ENCODE measurements around the gene CENPM.

The CENPM gene

GRCh38 chr22:41933411-41934177 is 13.4 kb downstream of the CENPM start:
- TF ChIP-seq, protein P1, sequence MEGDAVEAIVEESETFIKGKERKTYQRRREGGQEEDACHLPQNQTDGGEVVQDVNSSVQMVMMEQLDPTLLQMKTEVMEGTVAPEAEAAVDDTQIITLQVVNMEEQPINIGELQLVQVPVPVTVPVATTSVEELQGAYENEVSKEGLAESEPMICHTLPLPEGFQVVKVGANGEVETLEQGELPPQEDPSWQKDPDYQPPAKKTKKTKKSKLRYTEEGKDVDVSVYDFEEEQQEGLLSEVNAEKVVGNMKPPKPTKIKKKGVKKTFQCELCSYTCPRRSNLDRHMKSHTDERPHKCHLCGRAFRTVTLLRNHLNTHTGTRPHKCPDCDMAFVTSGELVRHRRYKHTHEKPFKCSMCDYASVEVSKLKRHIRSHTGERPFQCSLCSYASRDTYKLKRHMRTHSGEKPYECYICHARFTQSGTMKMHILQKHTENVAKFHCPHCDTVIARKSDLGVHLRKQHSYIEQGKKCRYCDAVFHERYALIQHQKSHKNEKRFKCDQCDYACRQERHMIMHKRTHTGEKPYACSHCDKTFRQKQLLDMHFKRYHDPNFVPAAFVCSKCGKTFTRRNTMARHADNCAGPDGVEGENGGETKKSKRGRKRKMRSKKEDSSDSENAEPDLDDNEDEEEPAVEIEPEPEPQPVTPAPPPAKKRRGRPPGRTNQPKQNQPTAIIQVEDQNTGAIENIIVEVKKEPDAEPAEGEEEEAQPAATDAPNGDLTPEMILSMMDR (IDR thresholded peaks at IDR 0.05): no peak

GRCh38 chr22:41932353-41932752 is 14.6 kb downstream of the CENPM start:
- TF ChIP-seq, protein P1 (IDR thresholded peaks at IDR 0.05): no peak

DNA sequence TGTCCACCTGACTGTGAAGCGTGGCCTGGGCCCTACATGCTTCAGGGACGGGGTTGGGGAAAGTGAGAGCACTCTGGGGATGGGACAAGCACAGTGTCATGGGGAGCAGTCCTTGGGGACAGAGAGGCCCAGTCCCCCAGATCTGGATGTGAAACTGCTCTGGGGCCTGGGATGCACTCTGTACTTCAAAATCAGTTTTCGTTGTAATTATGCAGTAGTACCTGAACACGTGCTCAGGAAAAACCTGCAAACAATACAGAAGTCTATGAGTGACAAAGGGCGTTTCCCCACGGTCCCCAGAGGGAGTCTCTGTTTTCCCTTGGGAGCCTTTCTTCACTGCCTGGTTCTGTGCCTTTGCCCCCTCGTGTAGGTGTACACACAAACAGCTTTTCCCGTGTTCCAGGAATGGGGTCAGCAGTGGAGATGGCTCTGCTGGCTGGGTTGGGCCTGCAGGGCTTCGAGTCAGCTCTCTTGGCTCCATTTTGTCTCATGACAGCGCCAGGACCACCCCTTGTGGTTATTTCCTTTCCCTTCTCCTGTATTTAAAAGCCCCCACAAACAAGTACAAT is 15.2 kb downstream of the CENPM start:
- TF ChIP-seq, protein P1 (IDR thresholded peaks at IDR 0.05): no peak

DNA sequence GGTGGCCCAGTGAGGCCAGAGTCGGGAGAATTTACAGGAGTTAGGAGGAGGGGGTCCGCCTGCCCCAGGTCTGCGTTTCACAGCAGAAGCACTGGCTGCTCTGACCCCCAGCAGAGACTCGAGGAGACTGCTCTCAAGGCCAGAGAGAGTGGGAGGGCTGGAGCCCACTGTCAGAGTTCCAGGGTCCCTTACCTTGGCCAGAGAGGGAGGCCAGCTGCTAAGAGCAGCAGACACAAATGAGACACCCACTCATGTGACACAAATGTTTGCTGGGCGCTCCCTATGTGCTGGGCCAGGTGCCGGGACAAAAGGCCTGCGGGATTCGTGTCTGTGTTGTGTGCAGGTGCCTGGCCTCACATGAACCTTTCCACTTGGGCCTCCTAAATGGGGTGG is 17.5 kb downstream of the CENPM start:
- TF ChIP-seq, protein P1 (IDR thresholded peaks at IDR 0.05): no peak

GRCh38 chr22:41928593-41929417 is 18.1 kb downstream of the CENPM start:
- TF ChIP-seq, protein P1 (IDR thresholded peaks at IDR 0.05): no peak

GRCh38 chr22:41927813-41928212 is 19.1 kb downstream of the CENPM start:
- TF ChIP-seq, protein P1 (IDR thresholded peaks at IDR 0.05): no peak

DNA sequence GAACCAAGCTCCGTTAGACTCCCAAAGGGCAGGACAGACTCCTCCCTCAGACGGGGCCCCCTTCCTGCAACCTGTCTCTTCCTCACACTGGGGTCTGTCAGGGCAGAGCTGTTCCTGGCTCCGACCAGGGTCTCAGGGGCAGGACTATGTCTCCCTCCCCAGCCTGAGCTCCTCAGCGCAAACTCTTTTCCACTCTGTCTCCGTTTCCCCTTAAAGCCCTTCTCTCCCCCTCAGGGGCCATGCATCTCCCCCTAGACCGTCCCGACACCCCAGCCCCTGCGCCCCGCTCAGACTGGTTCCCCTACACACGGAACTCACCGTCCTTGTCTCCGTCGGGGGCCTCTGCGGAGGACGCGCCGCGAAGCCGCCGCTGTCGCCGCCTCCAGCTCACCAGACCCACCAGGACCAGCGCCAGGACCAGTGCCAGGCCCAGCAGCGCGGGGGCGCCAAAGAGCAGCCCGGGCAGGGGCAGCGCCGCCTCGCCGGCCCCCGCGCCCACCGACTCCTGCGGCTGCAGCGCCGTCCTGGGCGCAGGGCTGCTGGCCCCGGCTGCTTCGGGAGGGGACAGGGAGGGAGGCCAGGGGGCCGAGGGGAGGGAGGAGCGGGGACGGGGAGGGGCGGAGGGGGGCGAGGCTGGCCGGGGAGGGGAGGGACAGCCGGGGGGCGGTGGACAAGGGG is 21.0 kb downstream of the CENPM start:
- TF ChIP-seq, protein P1 (IDR thresholded peaks at IDR 0.05): peak; percentile 77
